ENCODE data around the gene CLCA2. TPM values are rescaled to one million over a fixed set of nuclear protein-coding genes. Genes with fewer than 3 reads are reported as not detected.

CLCA2 gene
- total RNA-seq, 1 donor from 2014 or later: not detected

DNA sequence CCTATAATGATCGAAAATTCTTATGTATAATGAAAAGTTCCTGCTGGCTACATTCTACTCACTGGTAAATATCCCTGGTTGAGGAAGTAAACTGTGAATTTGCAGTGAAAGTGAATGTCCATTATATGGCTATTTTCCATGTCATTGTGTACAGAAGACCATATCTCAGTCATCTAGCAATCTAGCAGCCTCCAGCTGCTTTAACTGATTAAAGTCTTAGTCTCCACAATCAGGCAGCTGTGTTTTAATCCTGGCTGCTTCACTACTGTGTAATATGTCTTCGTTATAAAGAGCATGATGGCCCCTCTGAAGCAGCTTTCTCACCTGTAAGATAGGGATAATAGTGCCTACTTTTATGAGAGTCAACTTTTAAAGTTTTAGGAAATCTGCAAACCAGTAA lies 11.4 kb downstream of the CLCA2 start:
- POLR2A ChIA-PET: no interaction called here
- ATAC-seq (ENCODE audit: low read depth): no peak
- CTCF ChIA-PET: no interaction called here

DNA sequence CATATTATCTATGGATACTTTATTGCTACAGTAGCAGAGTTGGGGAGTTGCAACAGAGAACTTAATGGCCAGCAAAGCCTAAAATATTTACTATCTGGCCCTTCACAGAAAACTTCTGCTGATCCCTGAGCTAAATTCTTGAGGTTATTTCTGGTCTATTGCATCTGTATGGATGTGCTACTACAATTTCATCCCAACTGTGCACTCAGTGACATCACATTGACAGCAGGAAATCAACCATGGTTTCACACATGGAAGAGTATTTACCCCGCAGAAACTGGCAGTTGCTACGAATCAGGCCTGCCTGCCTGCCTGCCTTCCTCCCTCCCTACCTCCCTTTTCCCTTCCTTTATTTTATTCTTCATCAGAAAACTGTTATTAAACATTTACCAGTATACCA lies 12.1 kb downstream of the CLCA2 start:
- H3K9me3 Mint-ChIP-seq: no peaks in the 10 kb centered on the region
- H3K27me3 Mint-ChIP-seq: peaks cover 6% of the 10 kb centered on the region
- POLR2A ChIA-PET: no interaction called here
- DNase-seq (no peak), ATAC-seq (ENCODE audit: low read depth) (no peak)
- intact Hi-C loops (cut with micrococcal nuclease): no loop called here
- no peak for TF ChIP-seq CTCF (IDR thresholded peaks at IDR 0.05)
- no peaks in the 10 kb centered on the region for H3K4me1 Mint-ChIP-seq
- CTCF ChIA-PET: interaction anchor here (0.6 kb wide), 1 partner anchor 415 kb away, joined by 3 read pairs; no protein-coding TSS in a partner anchor
- no peaks in the 10 kb centered on the region for H3K36me3 Mint-ChIP-seq (ENCODE audit: low read depth)
- no peak overlapping the region for H3K4me3 Mint-ChIP-seq
- H3K27ac Mint-ChIP-seq: no peak overlapping the region

More for the DNA sequence above, 11.4 kb downstream of the CLCA2 start:
- Mint-ChIP-seq H3K4me1 (no peaks in the 10 kb centered on the region), H3K27ac (no peak overlapping the region), H3K9me3 (no peaks in the 10 kb centered on the region), H3K36me3 (ENCODE audit: low read depth) (no peaks in the 10 kb centered on the region), H3K4me3 (no peak overlapping the region), H3K27me3 (peaks cover 6% of the 10 kb centered on the region)
- intact Hi-C loops (cut with micrococcal nuclease): no loop called here
- TF ChIP-seq CTCF (IDR thresholded peaks at IDR 0.05): no peak
- DNase-seq: no peak

- intact Hi-C loops (cut with micrococcal nuclease): no loop called here
- H3K36me3 Mint-ChIP-seq (ENCODE audit: low read depth): no peaks in the 10 kb centered on the region
- no peak overlapping the region for H3K27ac Mint-ChIP-seq
- H3K9me3 Mint-ChIP-seq: no peaks in the 10 kb centered on the region
- H3K27me3 Mint-ChIP-seq: peaks cover 4% of the 10 kb centered on the region
- DNase-seq: no peak
- no peak for ATAC-seq (ENCODE audit: low read depth)
- TF ChIP-seq CTCF (IDR thresholded peaks at IDR 0.05): no peak
- H3K4me3 Mint-ChIP-seq: no peak overlapping the region
- H3K4me1 Mint-ChIP-seq: no peaks in the 10 kb centered on the region
- ChIA-PET POLR2A (no interaction called here), CTCF (no interaction called here)
Observed at GRCh38 chr1:86441581-86441980, 17.6 kb downstream of the CLCA2 start.

GRCh38 chr1:86441997-86442396 lies 18.0 kb downstream of the CLCA2 start:
- DNase-seq: no peak
- POLR2A ChIA-PET: no interaction called here
- Mint-ChIP-seq H3K9me3 (no peaks in the 10 kb centered on the region), H3K27ac (no peak overlapping the region), H3K4me3 (no peak overlapping the region), H3K4me1 (no peaks in the 10 kb centered on the region), H3K27me3 (peaks cover 4% of the 10 kb centered on the region), H3K36me3 (ENCODE audit: low read depth) (no peaks in the 10 kb centered on the region)
- no peak for ATAC-seq (ENCODE audit: low read depth)
- intact Hi-C loops (cut with micrococcal nuclease): no loop called here
- CTCF ChIA-PET: no interaction called here
- TF ChIP-seq CTCF (IDR thresholded peaks at IDR 0.05): no peak

DNA sequence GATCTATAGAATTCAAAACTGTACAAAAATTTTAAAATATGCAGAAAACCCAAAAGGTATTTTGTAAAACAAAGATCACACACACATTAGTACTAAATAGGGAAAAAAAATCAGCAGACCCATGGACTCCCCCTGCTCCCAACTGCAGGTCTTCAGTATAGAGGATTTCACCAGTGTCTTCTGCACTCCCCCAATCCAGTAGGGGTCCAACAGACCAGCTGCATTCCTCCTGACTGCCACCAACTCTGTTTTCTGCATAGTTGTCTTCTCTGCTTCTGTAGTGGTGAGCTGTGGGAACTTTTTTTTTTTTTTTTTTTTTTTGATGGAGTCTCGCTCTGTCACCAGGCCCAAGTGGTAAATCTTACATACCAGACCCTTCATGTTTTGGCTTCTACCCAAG lies 21.9 kb downstream of the CLCA2 start:
- intact Hi-C loops (cut with micrococcal nuclease): no loop called here
- H3K27me3 Mint-ChIP-seq: no peaks in the 10 kb centered on the region
- no peaks in the 10 kb centered on the region for H3K36me3 Mint-ChIP-seq (ENCODE audit: low read depth)
- no peak for DNase-seq
- ChIA-PET CTCF (no interaction called here), POLR2A (no interaction called here)
- no peaks in the 10 kb centered on the region for H3K4me1 Mint-ChIP-seq
- H3K4me3 Mint-ChIP-seq: no peak overlapping the region
- no peak overlapping the region for H3K27ac Mint-ChIP-seq
- TF ChIP-seq CTCF (IDR thresholded peaks at IDR 0.05): no peak
- ATAC-seq (ENCODE audit: low read depth): no peak
- no peaks in the 10 kb centered on the region for H3K9me3 Mint-ChIP-seq
